Measurements from ENCODE around the gene HDGF. TPM values are rescaled to one million over a fixed set of nuclear protein-coding genes. Genes with fewer than 3 reads are reported as not detected.

The HDGF gene
- total and polyA plus RNA-seq, 4 donors: 41.7 to 148 (median 119) TPM

DNA sequence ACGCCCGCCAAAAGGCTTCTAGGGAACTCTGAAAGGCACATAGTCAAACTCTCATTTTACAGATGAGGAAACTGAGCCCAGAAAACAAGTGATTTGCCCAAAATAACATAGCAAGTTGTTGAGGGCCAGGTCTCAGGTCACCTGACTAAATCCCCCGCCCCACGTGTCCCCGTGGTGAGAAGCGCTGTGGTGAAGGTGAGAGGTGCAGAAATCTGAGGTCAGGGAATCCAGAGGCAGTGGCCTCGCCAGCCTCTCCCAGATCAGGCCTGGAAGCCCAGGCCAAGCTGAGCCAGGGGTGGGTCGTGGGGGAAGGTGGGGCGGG lies 5.1 kb downstream of the HDGF start:
- H3K36me3 ChIP-seq (ENCODE audit: control insufficient read depth in 4 of 4, insufficient read depth in 3 of 4, low read depth in 1 of 4, low read length in 3 of 4): peaks cover 5 to 22% (median 18%) of the 10 kb centered on the region in 4 donors
- peak overlapping the region in 1 of 2 donors; percentile 22 for H3K9ac ChIP-seq (ENCODE audit: low read depth in 1 of 2, low read length in 2 of 2)
- H3K9me3 ChIP-seq (ENCODE audit: control insufficient read depth in 4 of 4, low read length in 3 of 4): no peaks in the 10 kb centered on the region
- H3K27me3 ChIP-seq (ENCODE audit: control insufficient read depth in 4 of 4, insufficient read depth in 4 of 4, low read length in 3 of 4): no peaks in the 10 kb centered on the region
- H3K4me3 ChIP-seq (ENCODE audit: low read depth in 1 of 3, low read length in 3 of 3): peak overlapping the region; percentile 20 to 92 (median 36)
- 35% methylated on average over 9 of the region's 9 CpGs for WGBS
- peaks cover 6 to 53% (median 47%) of the 10 kb centered on the region in 4 donors for H3K4me1 ChIP-seq (ENCODE audit: control insufficient read depth in 4 of 4, insufficient read depth in 4 of 4, low read length in 3 of 4)
- peak overlapping the region; percentile 96 to 97 for H3K27ac ChIP-seq (ENCODE audit: low read depth in 1 of 2, low read length in 2 of 2)
- no peak for DNase-seq (ENCODE audit: low spot score)
- no peak for TF ChIP-seq HNF4A (conservative IDR thresholded peaks at IDR 0.05)

DNA sequence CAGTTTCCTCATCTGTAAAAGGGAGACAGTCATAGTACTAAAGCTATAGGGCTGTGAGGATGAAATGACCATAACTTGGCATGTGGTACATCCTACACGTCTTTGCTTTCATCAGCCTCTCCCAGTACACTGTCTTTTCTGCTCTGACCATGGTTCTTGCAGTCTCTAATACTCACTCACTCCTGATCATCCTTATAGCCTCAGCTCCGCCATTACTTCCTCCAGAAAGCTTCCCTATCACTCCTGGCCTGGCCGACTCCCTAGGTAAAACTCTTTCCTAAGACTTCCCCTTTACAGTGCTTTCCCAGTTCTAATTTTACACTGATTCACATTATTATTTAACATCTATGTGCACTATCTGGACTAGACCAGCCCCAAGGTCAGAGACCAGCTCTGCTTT lies 5.6 kb downstream of the HDGF start:
- Histone ChIP-seq H3K27ac (ENCODE audit: low read depth in 1 of 2, low read length in 2 of 2) (peak overlapping the region; percentile 96 to 97), H3K27me3 (ENCODE audit: control insufficient read depth in 4 of 4, insufficient read depth in 4 of 4, low read length in 3 of 4) (no peaks in the 10 kb centered on the region), H3K9me3 (ENCODE audit: control insufficient read depth in 4 of 4, low read length in 3 of 4) (no peaks in the 10 kb centered on the region), H3K4me1 (ENCODE audit: control insufficient read depth in 4 of 4, insufficient read depth in 4 of 4, low read length in 3 of 4) (peaks cover 6 to 53% (median 48%) of the 10 kb centered on the region in 4 donors), H3K36me3 (ENCODE audit: control insufficient read depth in 4 of 4, insufficient read depth in 3 of 4, low read depth in 1 of 4, low read length in 3 of 4) (peaks cover 5 to 22% (median 18%) of the 10 kb centered on the region in 4 donors), H3K4me3 (ENCODE audit: low read depth in 1 of 3, low read length in 3 of 3) (no peak overlapping the region), H3K9ac (ENCODE audit: low read depth in 1 of 2, low read length in 2 of 2) (peak overlapping the region in 1 of 2 donors; percentile 22)
- no peak for DNase-seq (ENCODE audit: low spot score)
- TF ChIP-seq, protein P1, sequence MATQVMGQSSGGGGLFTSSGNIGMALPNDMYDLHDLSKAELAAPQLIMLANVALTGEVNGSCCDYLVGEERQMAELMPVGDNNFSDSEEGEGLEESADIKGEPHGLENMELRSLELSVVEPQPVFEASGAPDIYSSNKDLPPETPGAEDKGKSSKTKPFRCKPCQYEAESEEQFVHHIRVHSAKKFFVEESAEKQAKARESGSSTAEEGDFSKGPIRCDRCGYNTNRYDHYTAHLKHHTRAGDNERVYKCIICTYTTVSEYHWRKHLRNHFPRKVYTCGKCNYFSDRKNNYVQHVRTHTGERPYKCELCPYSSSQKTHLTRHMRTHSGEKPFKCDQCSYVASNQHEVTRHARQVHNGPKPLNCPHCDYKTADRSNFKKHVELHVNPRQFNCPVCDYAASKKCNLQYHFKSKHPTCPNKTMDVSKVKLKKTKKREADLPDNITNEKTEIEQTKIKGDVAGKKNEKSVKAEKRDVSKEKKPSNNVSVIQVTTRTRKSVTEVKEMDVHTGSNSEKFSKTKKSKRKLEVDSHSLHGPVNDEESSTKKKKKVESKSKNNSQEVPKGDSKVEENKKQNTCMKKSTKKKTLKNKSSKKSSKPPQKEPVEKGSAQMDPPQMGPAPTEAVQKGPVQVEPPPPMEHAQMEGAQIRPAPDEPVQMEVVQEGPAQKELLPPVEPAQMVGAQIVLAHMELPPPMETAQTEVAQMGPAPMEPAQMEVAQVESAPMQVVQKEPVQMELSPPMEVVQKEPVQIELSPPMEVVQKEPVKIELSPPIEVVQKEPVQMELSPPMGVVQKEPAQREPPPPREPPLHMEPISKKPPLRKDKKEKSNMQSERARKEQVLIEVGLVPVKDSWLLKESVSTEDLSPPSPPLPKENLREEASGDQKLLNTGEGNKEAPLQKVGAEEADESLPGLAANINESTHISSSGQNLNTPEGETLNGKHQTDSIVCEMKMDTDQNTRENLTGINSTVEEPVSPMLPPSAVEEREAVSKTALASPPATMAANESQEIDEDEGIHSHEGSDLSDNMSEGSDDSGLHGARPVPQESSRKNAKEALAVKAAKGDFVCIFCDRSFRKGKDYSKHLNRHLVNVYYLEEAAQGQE (IDR thresholded peaks at IDR 0.05): no peak
- no peak for TF ChIP-seq EGR1 (IDR thresholded peaks at IDR 0.05; ENCODE audit: low read depth in 2 of 2)
- TF ChIP-seq NR2F2 (IDR thresholded peaks at IDR 0.05): no peak
- TF ChIP-seq GABPA (IDR thresholded peaks at IDR 0.05 in 1 of 2, conservative IDR thresholded peaks at IDR 0.05 in 1 of 2): no peak
- TF ChIP-seq FOXA2 (IDR thresholded peaks at IDR 0.05): no peak
- TF ChIP-seq SP1 (IDR thresholded peaks at IDR 0.05): no peak
- TF ChIP-seq TAF1 (conservative IDR thresholded peaks at IDR 0.05): no peak
- no peak for TF ChIP-seq FOXA1 (IDR thresholded peaks at IDR 0.05)
- TF ChIP-seq, protein P2, sequence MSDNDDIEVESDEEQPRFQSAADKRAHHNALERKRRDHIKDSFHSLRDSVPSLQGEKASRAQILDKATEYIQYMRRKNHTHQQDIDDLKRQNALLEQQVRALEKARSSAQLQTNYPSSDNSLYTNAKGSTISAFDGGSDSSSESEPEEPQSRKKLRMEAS (IDR thresholded peaks at IDR 0.05): no peak
- no peak for TF ChIP-seq HNF4A (conservative IDR thresholded peaks at IDR 0.05)
- TF ChIP-seq RXRA (IDR thresholded peaks at IDR 0.05): no peak
- no peak for TF ChIP-seq JUND (IDR thresholded peaks at IDR 0.05)
- TF ChIP-seq, protein P3, sequence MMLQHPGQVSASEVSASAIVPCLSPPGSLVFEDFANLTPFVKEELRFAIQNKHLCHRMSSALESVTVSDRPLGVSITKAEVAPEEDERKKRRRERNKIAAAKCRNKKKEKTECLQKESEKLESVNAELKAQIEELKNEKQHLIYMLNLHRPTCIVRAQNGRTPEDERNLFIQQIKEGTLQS (IDR thresholded peaks at IDR 0.05): no peak
- TF ChIP-seq HNF4G (IDR thresholded peaks at IDR 0.05): no peak
- TF ChIP-seq, protein P4, sequence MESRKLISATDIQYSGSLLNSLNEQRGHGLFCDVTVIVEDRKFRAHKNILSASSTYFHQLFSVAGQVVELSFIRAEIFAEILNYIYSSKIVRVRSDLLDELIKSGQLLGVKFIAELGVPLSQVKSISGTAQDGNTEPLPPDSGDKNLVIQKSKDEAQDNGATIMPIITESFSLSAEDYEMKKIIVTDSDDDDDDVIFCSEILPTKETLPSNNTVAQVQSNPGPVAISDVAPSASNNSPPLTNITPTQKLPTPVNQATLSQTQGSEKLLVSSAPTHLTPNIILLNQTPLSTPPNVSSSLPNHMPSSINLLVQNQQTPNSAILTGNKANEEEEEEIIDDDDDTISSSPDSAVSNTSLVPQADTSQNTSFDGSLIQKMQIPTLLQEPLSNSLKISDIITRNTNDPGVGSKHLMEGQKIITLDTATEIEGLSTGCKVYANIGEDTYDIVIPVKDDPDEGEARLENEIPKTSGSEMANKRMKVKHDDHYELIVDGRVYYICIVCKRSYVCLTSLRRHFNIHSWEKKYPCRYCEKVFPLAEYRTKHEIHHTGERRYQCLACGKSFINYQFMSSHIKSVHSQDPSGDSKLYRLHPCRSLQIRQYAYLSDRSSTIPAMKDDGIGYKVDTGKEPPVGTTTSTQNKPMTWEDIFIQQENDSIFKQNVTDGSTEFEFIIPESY (IDR thresholded peaks at IDR 0.05): no peak
- 78% methylated on average over 3 of the region's 3 CpGs for WGBS
